MCF 10A (cell line): ENCODE measurements around the gene SNX1. TPM values are rescaled to one million over a fixed set of nuclear protein-coding genes. Genes with fewer than 3 reads are reported as not detected.

Source experiments
- BruUV-seq: library from RNA; stranded (reverse); fragments of 400-500 nt; replicated peaks from 2 replicates; lab custom pipeline; 2021; lab: Mats Ljungman, UMichigan
- CTCF ChIA-PET: fragments of 300-600 bp; sonication (Branson Sonifier 250); formaldehyde crosslinking; extraction: SDS; loops from one replicate; lab custom pipeline; 2021; ENCODE audit warnings: antibody characterized with exemption, inconsistent platforms; lab: Yijun Ruan, JAX
- POLR2A ChIA-PET: fragments of 300-600, 350-650 bp; sonication (Branson Sonifier 250); formaldehyde crosslinking; extraction: SDS; loops from one replicate; lab custom pipeline; 2020; ENCODE audit warnings: antibody characterized with exemption, inconsistent platforms; lab: Yijun Ruan, JAX
- DNase-seq: peaks from one replicate; pipeline ENCODE4 v3.0.0-alpha.2; 2018; ENCODE audit not compliant: unreplicated experiment
- H3K27ac Mint-ChIP-seq: one replicate; pipeline ENCODE4 v1.8.0; 2022; ENCODE audit warnings: mild to moderate bottlenecking, low read depth, mixed read lengths; ENCODE audit not compliant: unreplicated experiment
- H3K27me3 Mint-ChIP-seq: one replicate; pipeline ENCODE4 v1.8.0; 2022; ENCODE audit warnings: mixed read lengths; ENCODE audit not compliant: insufficient read depth, unreplicated experiment
- H3K36me3 Mint-ChIP-seq: one replicate; pipeline ENCODE4 v1.8.0; 2022; ENCODE audit warnings: mild to moderate bottlenecking, moderate library complexity, mixed read lengths; ENCODE audit not compliant: insufficient read depth, unreplicated experiment
- H3K4me1 Mint-ChIP-seq: one replicate; pipeline ENCODE4 v1.8.0; 2022; ENCODE audit warnings: mixed read lengths; ENCODE audit not compliant: insufficient read depth, unreplicated experiment
- H3K4me3 Mint-ChIP-seq: one replicate; pipeline ENCODE4 v1.8.0; 2022; ENCODE audit warnings: mild to moderate bottlenecking, moderate library complexity, mixed read lengths; ENCODE audit not compliant: unreplicated experiment
- H3K9me3 Mint-ChIP-seq: one replicate; pipeline ENCODE4 v1.8.0; 2022; ENCODE audit warnings: mixed read lengths; ENCODE audit not compliant: unreplicated experiment
- intact Hi-C: fragments of 100-400 bp; cut with micrococcal nuclease; formaldehyde crosslinking; loops from 2 replicates; pipeline ENCODE4 v1.14.1; 2022
- total RNA-seq: library from RNA; stranded (reverse); gene quantifications from 2 replicates; pipeline ENCODE4 v1.2.3, GENCODE V29; 2022
- TF ChIP-seq, protein P1 (sequence below): fragments of 200-600 bp; IDR thresholded peaks from one replicate; pipeline ENCODE4 v1.8.0; 2022; ENCODE audit warnings: antibody characterized with exemption, mild to moderate bottlenecking; ENCODE audit not compliant: unreplicated experiment

Gene SNX1
- total RNA-seq, 1 experiment from 2014 or later = 70.2 TPM

- ChIA-PET CTCF (interaction anchor here (0.5 to 1.7 kb wide), 8 partner anchors 10 to 260 kb away, joined by 3 to 11 read pairs (median 4); partner anchors contain the start of gene HERC1), POLR2A (interaction anchor here (0.6 to 4.9 kb wide), 48 partner anchors 9 to 713 kb away, joined by 3 to 64 read pairs (median 4); partner anchors contain the start of genes DAPK2, HERC1, PPIB and TRIP4)
- H3K36me3 Mint-ChIP-seq = peaks cover 45% of the 10 kb centered on the region
- no peaks in the 10 kb centered on the region for H3K9me3 Mint-ChIP-seq
- TF ChIP-seq, protein P1, sequence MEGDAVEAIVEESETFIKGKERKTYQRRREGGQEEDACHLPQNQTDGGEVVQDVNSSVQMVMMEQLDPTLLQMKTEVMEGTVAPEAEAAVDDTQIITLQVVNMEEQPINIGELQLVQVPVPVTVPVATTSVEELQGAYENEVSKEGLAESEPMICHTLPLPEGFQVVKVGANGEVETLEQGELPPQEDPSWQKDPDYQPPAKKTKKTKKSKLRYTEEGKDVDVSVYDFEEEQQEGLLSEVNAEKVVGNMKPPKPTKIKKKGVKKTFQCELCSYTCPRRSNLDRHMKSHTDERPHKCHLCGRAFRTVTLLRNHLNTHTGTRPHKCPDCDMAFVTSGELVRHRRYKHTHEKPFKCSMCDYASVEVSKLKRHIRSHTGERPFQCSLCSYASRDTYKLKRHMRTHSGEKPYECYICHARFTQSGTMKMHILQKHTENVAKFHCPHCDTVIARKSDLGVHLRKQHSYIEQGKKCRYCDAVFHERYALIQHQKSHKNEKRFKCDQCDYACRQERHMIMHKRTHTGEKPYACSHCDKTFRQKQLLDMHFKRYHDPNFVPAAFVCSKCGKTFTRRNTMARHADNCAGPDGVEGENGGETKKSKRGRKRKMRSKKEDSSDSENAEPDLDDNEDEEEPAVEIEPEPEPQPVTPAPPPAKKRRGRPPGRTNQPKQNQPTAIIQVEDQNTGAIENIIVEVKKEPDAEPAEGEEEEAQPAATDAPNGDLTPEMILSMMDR = no peak
- H3K4me1 Mint-ChIP-seq = peaks cover 27% of the 10 kb centered on the region
- peak overlapping the region; percentile 96 for H3K27ac Mint-ChIP-seq
- TSS peak; percentile 64 for BruUV-seq
- H3K4me3 Mint-ChIP-seq = peak overlapping the region; percentile 92
- peak; percentile 36 for DNase-seq
- intact Hi-C loops = no loop called here
- H3K27me3 Mint-ChIP-seq = no peaks in the 10 kb centered on the region
These were observed 2.7 kb upstream of the SNX1 start for GRCh38 chr15:64092864-64093626.

GRCh38 chr15:64093627-64094417, 2.0 kb upstream of the SNX1 start, which contains the start of gene CIAO2A:
TSS of gene CIAO2A (minus strand) at chr15:64093838. CDS start at chr15:64093768, 70 bp downstream.
- BruUV-seq = no TSS peak
- CTCF ChIA-PET = interaction anchor here (0.5 to 1.7 kb wide), 9 partner anchors 11 to 292 kb away, joined by 3 to 11 read pairs (median 4); partner anchors contain the start of gene HERC1
- intact Hi-C loops = loop anchor here (2.0 kb wide), 1 partner anchor 59 kb away; no protein-coding TSS in a partner anchor
- H3K36me3 Mint-ChIP-seq = peaks cover 41% of the 10 kb centered on the region
- H3K9me3 Mint-ChIP-seq = no peaks in the 10 kb centered on the region
- peak within 1 kb of the TSS; percentile 96 for H3K27ac Mint-ChIP-seq
- POLR2A ChIA-PET = interaction anchor here (0.6 to 4.9 kb wide), 50 partner anchors 8 to 713 kb away, joined by 3 to 64 read pairs (median 4); partner anchors contain the start of genes DAPK2, HERC1, PPIB and TRIP4
- H3K4me1 Mint-ChIP-seq = peaks cover 30% of the 10 kb centered on the region
- H3K27me3 Mint-ChIP-seq = no peaks in the 10 kb centered on the region
- TF ChIP-seq, protein P1 = no peak
- peak; percentile 99 for DNase-seq
- H3K4me3 Mint-ChIP-seq = peak within 1 kb of the TSS; percentile 92

- ChIA-PET POLR2A (interaction anchor here (0.6 to 4.9 kb wide), 15 partner anchors 10 to 938 kb away, joined by 3 to 64 read pairs (median 5); partner anchors contain the start of genes PPIB and RPS27L), CTCF (no interaction called here)
- peaks cover 35% of the 10 kb centered on the region for H3K36me3 Mint-ChIP-seq
- peak overlapping the region; percentile 92 for H3K4me3 Mint-ChIP-seq
- peaks cover 26% of the 10 kb centered on the region for H3K4me1 Mint-ChIP-seq
- H3K27ac Mint-ChIP-seq = peak overlapping the region; percentile 98
- no peaks in the 10 kb centered on the region for H3K9me3 Mint-ChIP-seq
- intact Hi-C loops = loop anchor here (2.0 kb wide), 1 partner anchor 57 kb away; no protein-coding TSS in a partner anchor
- BruUV-seq = no TSS peak
- TF ChIP-seq, protein P1 = no peak
- no peak for DNase-seq
- no peaks in the 10 kb centered on the region for H3K27me3 Mint-ChIP-seq
These were observed 369 bp upstream of the SNX1 start for GRCh38 chr15:64095431-64095794.
